Fibroblast of pulmonary artery (primary cell): ENCODE results near the gene FAM174C.
A peak's percentile ranks its signal among the peaks of the same experiment; 100 is the strongest.

ENCODE experiments used
- DNase-seq: peaks from one replicate; pipeline ENCODE4 v3.0.0-alpha.2; 2010; ENCODE audit warnings: low read depth
- H3K4me3 ChIP-seq: replicated peaks from 2 replicates; pipeline ENCODE4 v1.5.1; 2011; ENCODE audit warnings: low read depth, mild to moderate bottlenecking, control low read depth, low read length, moderate library complexity
- CTCF ChIP-seq: IDR thresholded peaks from 2 replicates; pipeline ENCODE4 v1.5.1; 2011; ENCODE audit warnings: mild to moderate bottlenecking, control low read depth, low read length, inconsistent platforms; ENCODE audit errors: missing control alignments

FAM174C gene

GRCh38 chr19:1266916-1267476 lies 8.3 kb upstream of the FAM174C start:
- peak; percentile 55 for TF ChIP-seq CTCF
- peak overlapping the region; percentile 49 for H3K4me3 ChIP-seq
- peak; percentile 58 for DNase-seq

- no peak overlapping the region for H3K4me3 ChIP-seq
- no peak for DNase-seq
- TF ChIP-seq CTCF, result no peak
These were observed 7.7 kb upstream of the FAM174C start for GRCh38 chr19:1267477-1268225.

GRCh38 chr19:1268226-1269064 lies 6.9 kb upstream of the FAM174C start:
- H3K4me3 ChIP-seq, result no peak overlapping the region
- DNase-seq, result no peak
- no peak for TF ChIP-seq CTCF

- H3K4me3 ChIP-seq, result peak within 1 kb of the TSS; percentile 87
- peak; percentile 99 for DNase-seq
- TF ChIP-seq CTCF, result no peak
These were observed 6.3 kb upstream of the FAM174C start, which contains the start of gene CIRBP for GRCh38 chr19:1269065-1269477. Gene CIRBP (plus strand): TSS chr19:1269332. CDS start chr19:1270934, 1,602 bp downstream.

GRCh38 chr19:1269478-1270212 lies 5.7 kb upstream of the FAM174C start:
- H3K4me3 ChIP-seq, result peak overlapping the region; percentile 87
- DNase-seq, result peak; percentile 91
- peak; percentile 5 for TF ChIP-seq CTCF

- DNase-seq, result no peak
- peak overlapping the region; percentile 87 for H3K4me3 ChIP-seq
- no peak for TF ChIP-seq CTCF
These were observed 5.0 kb upstream of the FAM174C start for GRCh38 chr19:1270213-1270853.
